ENCODE data around the gene GADD45B.
"Not testable (repeated sequence)": the region's sequence is repeated elsewhere in the genome, so short reads cannot be mapped to it uniquely, and the experiment has no call there.

GADD45B gene

GRCh38 chr19:2444251-2445002, 31.5 kb upstream of the GADD45B start:
- DNase-seq (ENCODE audit: low read depth in 2 of 2): no peak

GRCh38 chr19:2446381-2446780, 29.5 kb upstream of the GADD45B start:
- DNase-seq (ENCODE audit: low read depth in 2 of 2): no peak

- DNase-seq (ENCODE audit: low read depth in 2 of 2): no peak
Observed at GRCh38 chr19:2449019-2449418, 26.9 kb upstream of the GADD45B start.

DNA sequence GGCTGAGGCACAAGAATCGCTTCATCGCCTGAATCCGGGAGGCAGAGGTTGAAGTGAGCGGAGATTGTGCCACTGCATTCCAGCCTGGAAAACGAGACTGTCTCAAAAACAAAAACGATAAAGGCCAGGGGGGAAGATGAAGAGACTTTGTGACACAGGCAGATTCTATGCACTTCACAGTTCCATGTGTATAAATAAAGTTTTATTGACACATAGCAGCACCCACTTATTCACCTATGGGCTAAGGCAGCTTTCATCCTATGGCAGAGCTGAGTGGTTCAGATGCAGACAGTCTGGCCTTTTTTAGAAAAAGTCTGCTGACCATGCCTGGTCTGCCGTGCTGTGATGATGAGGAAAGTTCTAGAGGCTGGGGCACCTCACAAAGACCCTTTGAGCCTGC, 24.8 kb upstream of the GADD45B start:
- no peak for DNase-seq (ENCODE audit: low read depth in 2 of 2)

GRCh38 chr19:2451741-2452140, 24.2 kb upstream of the GADD45B start:
- no peak for DNase-seq (ENCODE audit: low read depth in 2 of 2)

DNA sequence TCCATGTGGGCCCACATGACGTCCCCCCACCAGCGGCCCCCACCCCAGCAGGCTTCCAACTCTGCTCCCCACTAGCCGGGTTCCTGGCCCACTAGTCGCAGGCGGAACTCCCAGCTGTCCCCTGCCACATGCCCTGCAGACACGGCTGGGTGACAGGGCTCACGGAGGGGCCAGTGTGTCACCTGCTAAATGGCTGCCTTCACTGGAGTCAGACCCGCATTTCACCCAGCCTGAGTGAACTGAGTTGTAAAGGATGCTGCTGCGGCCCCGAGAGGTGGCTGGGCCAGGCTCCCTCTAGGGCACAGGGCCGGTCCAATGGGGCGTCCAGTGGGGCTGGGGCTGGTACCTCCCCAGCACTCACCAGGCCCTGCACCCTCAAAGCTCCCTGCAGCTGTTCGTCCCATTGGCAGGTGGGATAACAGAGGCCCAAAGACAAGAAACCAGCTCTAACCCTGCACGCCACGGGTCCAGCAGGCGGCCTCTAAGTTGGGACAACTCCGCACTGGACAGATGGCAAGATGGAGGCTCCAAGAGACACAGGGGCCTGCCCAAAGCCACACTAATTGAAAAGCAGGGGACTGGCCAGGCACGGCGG, 22.4 kb upstream of the GADD45B start:
- no peak for DNase-seq (ENCODE audit: low read depth in 2 of 2)

GRCh38 chr19:2454199-2454961, 21.5 kb upstream of the GADD45B start:
- DNase-seq (ENCODE audit: low read depth in 2 of 2): no peak

DNA sequence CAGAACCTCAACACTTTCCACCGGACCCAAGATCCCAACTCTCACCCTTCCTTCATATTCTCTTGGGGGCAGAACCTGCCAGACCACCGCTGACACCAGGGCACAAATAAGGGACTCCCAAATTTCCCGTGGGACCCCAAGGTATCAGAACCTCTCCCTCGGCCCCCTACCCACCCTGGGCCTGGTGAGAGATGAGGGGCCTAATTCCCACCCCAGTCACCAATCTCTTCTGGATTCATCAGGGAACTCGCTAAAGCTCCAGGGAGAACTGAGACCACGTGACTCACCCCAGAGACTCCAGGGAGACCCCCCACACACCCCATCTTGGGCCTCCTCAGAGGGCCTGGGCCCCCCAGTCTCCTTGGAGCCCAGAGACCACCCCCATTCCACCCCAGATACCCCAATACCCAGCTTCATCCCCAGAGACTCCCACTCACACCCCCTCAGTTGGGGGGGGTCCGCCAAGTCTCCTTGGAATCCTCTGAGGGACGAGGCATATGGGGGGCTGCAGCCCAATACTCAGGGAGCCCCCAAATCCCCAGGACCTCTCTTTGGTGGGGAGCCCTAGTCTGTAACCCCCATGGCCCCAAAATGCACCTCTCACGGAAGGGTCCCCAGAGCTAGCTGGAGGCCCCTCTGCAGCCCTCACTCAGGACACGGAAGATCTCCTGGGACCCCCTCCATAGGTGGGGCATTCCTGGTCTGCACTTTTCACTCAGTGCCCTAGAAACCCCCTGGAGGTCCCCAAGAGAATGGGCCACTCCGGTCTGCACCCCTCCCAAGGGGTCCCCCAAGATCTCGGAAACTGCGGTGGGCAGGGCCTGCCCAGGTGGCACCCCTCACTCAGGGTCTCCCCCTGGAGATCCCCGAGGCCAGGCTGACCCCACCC, 20.7 kb upstream of the GADD45B start:
- DNase-seq (ENCODE audit: low read depth in 2 of 2): no peak

- peak in 1 of 2 donors; percentile 35 for DNase-seq (ENCODE audit: low read depth in 2 of 2)
Observed at GRCh38 chr19:2455851-2456570, 19.9 kb upstream of the GADD45B start.

- DNase-seq (ENCODE audit: low read depth in 2 of 2): no peak
Observed at GRCh38 chr19:2457394-2458037, 18.4 kb upstream of the GADD45B start.

GRCh38 chr19:2458054-2458453, 17.9 kb upstream of the GADD45B start:
- no peak for DNase-seq (ENCODE audit: low read depth in 2 of 2)

- DNase-seq (ENCODE audit: low read depth in 2 of 2): not testable (repeated sequence)
Observed at GRCh38 chr19:2458776-2459175, 17.2 kb upstream of the GADD45B start.

- DNase-seq (ENCODE audit: low read depth in 2 of 2): no peak
Observed at GRCh38 chr19:2460245-2460644, 15.7 kb upstream of the GADD45B start.

GRCh38 chr19:2461751-2462634, 13.9 kb upstream of the GADD45B start:
- peak in 1 of 2 donors; percentile 45 for DNase-seq (ENCODE audit: low read depth in 2 of 2)

DNA sequence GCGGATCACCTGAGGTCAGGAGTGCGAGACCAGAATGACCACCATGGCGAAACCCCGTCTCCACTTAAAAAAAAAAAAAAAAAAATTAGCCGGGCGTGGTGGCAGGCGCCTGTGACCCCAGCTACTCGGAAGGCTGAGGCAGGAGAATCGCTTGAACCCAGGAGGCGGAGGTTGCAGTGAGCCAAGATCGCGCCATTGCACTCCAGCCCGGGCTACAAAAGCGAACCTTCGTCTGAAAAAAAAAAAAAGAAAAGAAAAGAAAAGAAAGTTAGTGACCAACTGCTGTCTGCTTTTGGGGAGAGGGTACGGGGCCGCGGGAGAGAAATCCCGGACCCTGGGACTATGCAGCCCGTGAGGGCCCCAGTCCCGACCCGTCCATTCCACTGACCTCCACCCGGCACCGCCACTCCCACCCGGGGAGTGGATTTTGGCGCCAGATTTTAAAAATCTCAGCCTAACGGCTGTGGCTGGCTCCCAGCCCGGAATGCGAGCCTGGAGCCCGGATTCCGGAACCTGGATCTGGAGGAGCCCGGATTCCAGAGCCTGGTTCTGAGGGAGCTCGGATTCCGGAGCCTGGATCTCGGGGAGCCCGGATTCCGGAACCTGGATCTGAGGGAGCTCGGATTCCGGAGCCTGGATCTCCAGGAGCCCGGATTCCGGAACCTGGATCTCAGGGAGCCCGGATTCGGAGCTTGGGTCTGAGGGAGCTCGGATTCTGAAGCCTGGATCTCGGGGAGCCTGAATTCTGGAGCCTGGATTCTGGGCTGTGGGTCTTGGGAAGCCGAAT, 13.1 kb upstream of the GADD45B start:
- no peak for DNase-seq (ENCODE audit: low read depth in 2 of 2)

DNA sequence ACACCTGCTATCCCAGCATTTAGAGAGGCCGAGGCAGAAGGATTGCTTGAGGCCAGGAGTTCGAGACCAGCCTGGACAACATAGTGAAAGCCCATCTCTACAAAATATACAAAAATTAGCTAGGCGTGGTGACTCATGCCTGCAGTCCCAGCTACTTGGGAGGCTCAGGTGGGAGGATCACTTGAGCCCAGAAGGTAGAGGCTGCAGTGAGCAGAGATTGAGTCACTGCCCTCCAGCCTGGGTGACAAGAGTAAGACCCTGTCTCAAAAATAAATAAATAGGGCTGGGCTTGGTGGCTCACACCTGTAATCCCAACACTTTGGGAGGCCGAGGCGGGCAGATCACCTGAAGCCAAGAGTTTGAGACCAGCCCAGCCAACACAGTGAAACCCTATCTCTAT, 12.2 kb upstream of the GADD45B start:
- DNase-seq (ENCODE audit: low read depth in 2 of 2): not testable (repeated sequence)

- no peak for DNase-seq (ENCODE audit: low read depth in 2 of 2)
Observed at GRCh38 chr19:2464389-2464788, 11.5 kb upstream of the GADD45B start.

DNA sequence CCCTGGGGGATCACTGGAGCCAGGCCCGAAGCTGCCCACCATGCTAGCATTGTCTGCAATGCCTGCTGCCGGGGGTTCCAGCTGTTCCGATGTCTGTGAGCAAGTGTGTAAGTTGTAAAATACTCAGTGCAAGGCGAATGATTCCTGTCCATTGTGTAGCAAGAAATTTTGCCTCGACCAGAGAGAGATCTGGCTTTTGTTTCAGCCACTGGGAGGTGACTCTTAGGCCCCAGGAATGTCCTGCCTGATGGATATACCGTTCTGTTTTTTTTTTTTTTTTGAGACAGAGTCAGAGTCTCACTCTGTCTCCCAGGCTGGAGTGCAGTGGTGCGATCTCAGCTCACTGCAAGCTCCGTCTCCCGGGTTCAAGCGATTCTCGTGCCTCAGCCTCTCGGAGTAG, 7.3 kb upstream of the GADD45B start:
- no peak for DNase-seq (ENCODE audit: low read depth in 2 of 2)
